ENCODE results near the gene PSD4. TPM values are rescaled to one million over a fixed set of nuclear protein-coding genes. Genes with fewer than 3 reads are reported as not detected.

Gene PSD4
- total RNA-seq, 1 experiment from 2014 or later: 1.0 TPM

DNA sequence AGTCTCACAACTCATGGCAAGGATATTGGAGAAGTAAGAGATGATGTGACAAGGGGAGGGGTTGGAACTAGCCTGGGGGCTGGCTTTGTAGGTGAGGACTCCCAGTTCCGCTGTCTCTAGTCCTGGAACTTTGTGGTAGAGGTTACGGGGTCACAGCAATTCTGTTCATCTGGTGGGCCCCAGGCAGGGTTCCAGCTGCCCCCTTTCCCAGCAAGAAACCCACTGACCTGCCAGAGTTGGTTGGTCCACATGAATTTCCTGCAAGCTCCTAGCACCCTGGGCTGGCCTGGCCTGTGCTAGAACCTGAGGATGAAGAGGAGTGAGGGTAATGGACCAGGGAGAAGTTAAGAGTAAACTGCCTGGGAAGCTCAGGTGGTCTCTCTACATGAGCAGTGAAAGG lies 41.3 kb downstream of the PSD4 start:
- H3K4me1 Mint-ChIP-seq: peaks cover 26 to 56% of the 10 kb centered on the region in 2 experiments
- no peaks in the 10 kb centered on the region for H4K20me1 ChIP-seq (ENCODE audit: control insufficient read depth, insufficient read depth, insufficient read length)
- TF ChIP-seq, protein P1, sequence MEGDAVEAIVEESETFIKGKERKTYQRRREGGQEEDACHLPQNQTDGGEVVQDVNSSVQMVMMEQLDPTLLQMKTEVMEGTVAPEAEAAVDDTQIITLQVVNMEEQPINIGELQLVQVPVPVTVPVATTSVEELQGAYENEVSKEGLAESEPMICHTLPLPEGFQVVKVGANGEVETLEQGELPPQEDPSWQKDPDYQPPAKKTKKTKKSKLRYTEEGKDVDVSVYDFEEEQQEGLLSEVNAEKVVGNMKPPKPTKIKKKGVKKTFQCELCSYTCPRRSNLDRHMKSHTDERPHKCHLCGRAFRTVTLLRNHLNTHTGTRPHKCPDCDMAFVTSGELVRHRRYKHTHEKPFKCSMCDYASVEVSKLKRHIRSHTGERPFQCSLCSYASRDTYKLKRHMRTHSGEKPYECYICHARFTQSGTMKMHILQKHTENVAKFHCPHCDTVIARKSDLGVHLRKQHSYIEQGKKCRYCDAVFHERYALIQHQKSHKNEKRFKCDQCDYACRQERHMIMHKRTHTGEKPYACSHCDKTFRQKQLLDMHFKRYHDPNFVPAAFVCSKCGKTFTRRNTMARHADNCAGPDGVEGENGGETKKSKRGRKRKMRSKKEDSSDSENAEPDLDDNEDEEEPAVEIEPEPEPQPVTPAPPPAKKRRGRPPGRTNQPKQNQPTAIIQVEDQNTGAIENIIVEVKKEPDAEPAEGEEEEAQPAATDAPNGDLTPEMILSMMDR (conservative IDR thresholded peaks at IDR 0.05): no peak

More for the DNA sequence above, 41.3 kb downstream of the PSD4 start:
- Histone ChIP-seq H3K23me2 (ENCODE audit: insufficient read length, low read depth, low read length, poor library complexity, severe bottlenecking) (no peaks in the 10 kb centered on the region), H3K27ac (ENCODE audit: insufficient read length, low read depth, low read length) (no peak overlapping the region), H3K9ac (ENCODE audit: extremely low read depth, insufficient read length, low read length) (no peak overlapping the region), H2AFZ (ENCODE audit: low read length) (no peak overlapping the region), H3K4me1 (ENCODE audit: insufficient read depth, low read length) (no peaks in the 10 kb centered on the region; the same call in 1 of the 2 replicates), H2BK15ac (ENCODE audit: low read depth, low read length) (no peak overlapping the region), H3K27me3 (ENCODE audit: insufficient read depth, low read length) (no peaks in the 10 kb centered on the region), H3K23ac (ENCODE audit: insufficient read length, low read depth, low read length) (no peak overlapping the region), H2BK120ac (ENCODE audit: low read depth, low read length, poor library complexity, severe bottlenecking) (no peak overlapping the region), H3K4me2 (ENCODE audit: insufficient read depth, insufficient read length, low read length) (no peak overlapping the region), H3K18ac (ENCODE audit: insufficient read length, low read depth, low read length) (no peak overlapping the region), H3T11ph (ENCODE audit: low read length) (no peak overlapping the region), H4K5ac (ENCODE audit: insufficient read length, low read depth, low read length) (no peak overlapping the region), H3K79me2 (ENCODE audit: insufficient read depth, low read length) (no peaks in the 10 kb centered on the region), H3K56ac (ENCODE audit: insufficient read length, low read depth, low read length) (no peak overlapping the region), H3K14ac (ENCODE audit: insufficient read depth, low read length) (no peak overlapping the region), H2AK5ac (ENCODE audit: insufficient read length, low read length) (no peak overlapping the region), H3K4ac (ENCODE audit: low read depth, low read length) (no peak overlapping the region), H3K79me1 (ENCODE audit: insufficient read depth, low read depth, low read length, poor library complexity, severe bottlenecking) (no peaks in the 10 kb centered on the region), H2BK12ac (ENCODE audit: insufficient read length, low read depth, low read length) (no peak overlapping the region), H4K91ac (ENCODE audit: insufficient read length, low read depth, low read length) (no peak overlapping the region), H3K9me3 (ENCODE audit: control insufficient read depth, low read depth, low read length) (no peaks in the 10 kb centered on the region), H4K8ac (replicated peaks; ENCODE audit: insufficient read length, low read depth, low read length) (no peak overlapping the region), H2BK20ac (ENCODE audit: low read depth, low read length, poor library complexity, severe bottlenecking) (no peak overlapping the region), H2BK5ac (ENCODE audit: insufficient read length, low read length) (no peak overlapping the region)
- WGBS (ENCODE audit: extremely low coverage, insufficient read length, low lambda C conversion rate): no CpG with 5 or more reads among the region's 2 CpGs
- Mint-ChIP-seq H3K4me3 (no peak overlapping the region), H3K36me3 (ENCODE audit: insufficient read depth in 1 of 3, low read depth in 3 of 3) (no peaks in the 10 kb centered on the region), H3K9me3 (no peaks in the 10 kb centered on the region), H3K27me3 (ENCODE audit: low read depth) (peaks cover 6% of the 10 kb centered on the region), H3K27ac (no peak overlapping the region; a peak in 1 of 7 replicates)
- DNase-seq: no peak
